ENCODE data around the gene NR3C2.

GRCh38 chr4:148311526-148311925 lies 130.7 kb downstream of the NR3C2 start:
- no peak for TF ChIP-seq EZH2 (IDR thresholded peaks at IDR 0.05)
- TF ChIP-seq POLR2AphosphoS5 (IDR thresholded peaks at IDR 0.05; ENCODE audit: borderline replicate concordance, low read depth, low read length) = no peak
- no peak for TF ChIP-seq FOXP2 (optimal IDR thresholded peaks at IDR 0.05; ENCODE audit: control extremely low read depth, extremely low read length, insufficient read depth)
